Measurements from ENCODE around the gene RFPL3.

The RFPL3 gene

GRCh38 chr22:32319861-32320406, 37.7 kb upstream of the RFPL3 start:
- Histone ChIP-seq H3K9ac (ENCODE audit: low read length) (no peak overlapping the region), H3F3A (ENCODE audit: insufficient read depth) (no peaks in the 10 kb centered on the region), H2AFZ (ENCODE audit: low read depth, low read length, severe bottlenecking) (no peak overlapping the region), H3K27ac (ENCODE audit: low read depth, low read length) (no peak overlapping the region), H3K9me3 (ENCODE audit: insufficient read depth, low read length) (no peaks in the 10 kb centered on the region), H3K79me2 (ENCODE audit: insufficient read depth, low read length) (no peaks in the 10 kb centered on the region), H4K20me1 (ENCODE audit: low read depth, low read length) (no peaks in the 10 kb centered on the region), H3K36me3 (ENCODE audit: low read length) (no peaks in the 10 kb centered on the region), H3K4me3 (ENCODE audit: insufficient read depth, low read length, poor library complexity, severe bottlenecking) (no peak overlapping the region), H3K9me2 (replicated peaks; ENCODE audit: insufficient read depth, low read length) (no peaks in the 10 kb centered on the region), H3K4me2 (ENCODE audit: low read depth, low read length, poor library complexity, severe bottlenecking) (no peak overlapping the region), H3K27me3 (ENCODE audit: low read length) (no peaks in the 10 kb centered on the region)
- TF ChIP-seq, protein P1, sequence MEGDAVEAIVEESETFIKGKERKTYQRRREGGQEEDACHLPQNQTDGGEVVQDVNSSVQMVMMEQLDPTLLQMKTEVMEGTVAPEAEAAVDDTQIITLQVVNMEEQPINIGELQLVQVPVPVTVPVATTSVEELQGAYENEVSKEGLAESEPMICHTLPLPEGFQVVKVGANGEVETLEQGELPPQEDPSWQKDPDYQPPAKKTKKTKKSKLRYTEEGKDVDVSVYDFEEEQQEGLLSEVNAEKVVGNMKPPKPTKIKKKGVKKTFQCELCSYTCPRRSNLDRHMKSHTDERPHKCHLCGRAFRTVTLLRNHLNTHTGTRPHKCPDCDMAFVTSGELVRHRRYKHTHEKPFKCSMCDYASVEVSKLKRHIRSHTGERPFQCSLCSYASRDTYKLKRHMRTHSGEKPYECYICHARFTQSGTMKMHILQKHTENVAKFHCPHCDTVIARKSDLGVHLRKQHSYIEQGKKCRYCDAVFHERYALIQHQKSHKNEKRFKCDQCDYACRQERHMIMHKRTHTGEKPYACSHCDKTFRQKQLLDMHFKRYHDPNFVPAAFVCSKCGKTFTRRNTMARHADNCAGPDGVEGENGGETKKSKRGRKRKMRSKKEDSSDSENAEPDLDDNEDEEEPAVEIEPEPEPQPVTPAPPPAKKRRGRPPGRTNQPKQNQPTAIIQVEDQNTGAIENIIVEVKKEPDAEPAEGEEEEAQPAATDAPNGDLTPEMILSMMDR (IDR thresholded peaks at IDR 0.05; ENCODE audit: insufficient read depth, low read length, poor library complexity, severe bottlenecking): no peak
- TF ChIP-seq EZH2phosphoT487 (conservative IDR thresholded peaks at IDR 0.05; ENCODE audit: low read length): no peak

DNA sequence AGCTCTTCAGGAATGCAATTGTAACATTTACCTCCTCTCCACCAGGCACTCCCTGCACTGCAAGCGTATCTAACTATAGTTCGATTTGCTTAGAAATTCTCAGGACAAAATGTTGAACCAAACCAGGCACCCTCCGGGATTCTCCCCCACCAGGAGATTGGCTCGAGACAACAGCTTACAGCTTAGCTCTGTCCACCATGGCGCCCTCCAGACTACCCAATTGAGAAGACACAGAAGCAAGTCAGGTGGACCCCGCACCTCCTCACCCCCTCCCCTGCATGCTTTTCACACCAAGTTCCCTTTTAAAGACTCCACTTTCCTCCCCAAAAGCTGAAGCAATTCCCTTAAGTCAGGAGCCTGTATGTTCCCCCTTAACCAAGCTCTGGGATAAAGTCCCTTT, 34.7 kb upstream of the RFPL3 start:
- H3K4me2 ChIP-seq (ENCODE audit: low read depth, low read length, poor library complexity, severe bottlenecking): no peak overlapping the region
- no peak overlapping the region for H3K9ac ChIP-seq (ENCODE audit: low read length)
- no peaks in the 10 kb centered on the region for H3K9me2 ChIP-seq (replicated peaks; ENCODE audit: insufficient read depth, low read length)
- H3K79me2 ChIP-seq (ENCODE audit: insufficient read depth, low read length): no peaks in the 10 kb centered on the region
- no peaks in the 10 kb centered on the region for H3K27me3 ChIP-seq (ENCODE audit: low read length)
- H3K27ac ChIP-seq (ENCODE audit: low read depth, low read length): no peak overlapping the region
- no peaks in the 10 kb centered on the region for H3F3A ChIP-seq (ENCODE audit: insufficient read depth)
- no peak for TF ChIP-seq EZH2phosphoT487 (conservative IDR thresholded peaks at IDR 0.05; ENCODE audit: low read length)
- TF ChIP-seq, protein P1 (IDR thresholded peaks at IDR 0.05; ENCODE audit: insufficient read depth, low read length, poor library complexity, severe bottlenecking): no peak
- H3K4me3 ChIP-seq (ENCODE audit: insufficient read depth, low read length, poor library complexity, severe bottlenecking): no peak overlapping the region
- no peaks in the 10 kb centered on the region for H3K36me3 ChIP-seq (ENCODE audit: low read length)
- H4K20me1 ChIP-seq (ENCODE audit: low read depth, low read length): no peaks in the 10 kb centered on the region
- no peaks in the 10 kb centered on the region for H3K9me3 ChIP-seq (ENCODE audit: insufficient read depth, low read length)
- H2AFZ ChIP-seq (ENCODE audit: low read depth, low read length, severe bottlenecking): no peak overlapping the region

DNA sequence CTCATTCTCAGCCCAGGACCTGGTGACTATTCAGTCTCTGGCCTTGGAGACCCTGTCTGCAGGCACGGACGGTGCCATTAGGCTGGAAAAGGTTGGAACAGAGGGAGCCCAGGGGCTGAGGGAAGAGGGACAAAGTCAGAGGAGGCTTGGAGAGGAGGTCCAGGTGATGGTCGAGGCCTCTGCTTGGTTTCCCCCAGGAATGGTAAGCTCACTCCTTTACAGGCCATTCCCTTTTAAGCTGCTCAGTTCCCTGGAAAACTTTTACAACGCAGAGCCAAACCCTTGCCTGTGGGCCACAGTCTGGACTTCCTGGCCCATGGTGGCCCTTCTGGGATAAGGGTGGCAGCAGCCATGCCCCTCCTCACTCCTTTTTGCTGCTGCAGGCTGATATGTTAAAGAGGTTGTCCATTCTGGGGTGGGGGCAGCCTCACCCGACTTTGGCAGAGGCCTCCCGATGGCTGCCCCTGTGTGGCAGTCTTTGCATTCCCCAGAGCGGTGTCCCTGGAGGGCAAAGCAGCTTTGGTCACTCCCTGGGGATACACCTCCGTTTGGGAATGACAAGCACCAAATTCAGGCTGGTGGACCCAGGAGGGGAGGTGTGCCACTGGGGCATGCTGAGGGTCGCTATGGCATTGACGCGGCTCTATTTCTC, 34.0 kb upstream of the RFPL3 start:
- no peaks in the 10 kb centered on the region for H3K79me2 ChIP-seq (ENCODE audit: insufficient read depth, low read length)
- H3K36me3 ChIP-seq (ENCODE audit: low read length): no peaks in the 10 kb centered on the region
- H3K4me2 ChIP-seq (ENCODE audit: low read depth, low read length, poor library complexity, severe bottlenecking): no peak overlapping the region
- no peak overlapping the region for H3K27ac ChIP-seq (ENCODE audit: low read depth, low read length)
- H4K20me1 ChIP-seq (ENCODE audit: low read depth, low read length): no peaks in the 10 kb centered on the region
- H3K9ac ChIP-seq (ENCODE audit: low read length): no peak overlapping the region
- no peaks in the 10 kb centered on the region for H3K9me3 ChIP-seq (ENCODE audit: insufficient read depth, low read length)
- no peak overlapping the region for H3K4me3 ChIP-seq (ENCODE audit: insufficient read depth, low read length, poor library complexity, severe bottlenecking)
- H3F3A ChIP-seq (ENCODE audit: insufficient read depth): no peaks in the 10 kb centered on the region
- H2AFZ ChIP-seq (ENCODE audit: low read depth, low read length, severe bottlenecking): no peak overlapping the region
- TF ChIP-seq EZH2phosphoT487 (conservative IDR thresholded peaks at IDR 0.05; ENCODE audit: low read length): no peak
- TF ChIP-seq, protein P1 (IDR thresholded peaks at IDR 0.05; ENCODE audit: insufficient read depth, low read length, poor library complexity, severe bottlenecking): no peak
- no peaks in the 10 kb centered on the region for H3K27me3 ChIP-seq (ENCODE audit: low read length)
- no peaks in the 10 kb centered on the region for H3K9me2 ChIP-seq (replicated peaks; ENCODE audit: insufficient read depth, low read length)
